Tibial nerve (tissue), 4 donors: ENCODE data around the gene MYO5A. TPM values are rescaled to one million over a fixed set of nuclear protein-coding genes. Genes with fewer than 3 reads are reported as not detected.
"Not testable (repeated sequence)": the region's sequence is repeated elsewhere in the genome, so short reads cannot be mapped to it uniquely, and the experiment has no call there.

Source experiments
- DNase-seq, 2 donors: peaks; one replicate each; pipeline ENCODE4 v3.0.0-alpha.2; 2019; ENCODE audit warnings: low spot score in 2 of 2
- H3K27ac ChIP-seq, 4 donors: fragments of 200-600 bp; sonication (generic) in 3 of 4; one replicate each; pipeline ENCODE4 v1.5.1; 2017 to 2019; ENCODE audit warnings: mild to moderate bottlenecking in 1 of 4
- H3K27me3 ChIP-seq, 2 donors: fragments of 200-600 bp; sonication (generic) in 1 of 2; one replicate each; pipeline versions ENCODE4 v1.5.1 to v1.6.0; 2017 to 2019
- H3K36me3 ChIP-seq, 3 donors: fragments of 200-600 bp; sonication (generic); one replicate each; pipeline ENCODE4 v1.5.1; 2018 to 2019
- H3K4me1 ChIP-seq, 4 donors: fragments of 200-600 bp; sonication (generic) in 3 of 4; one replicate each; pipeline ENCODE4 v1.5.1; 2017 to 2019
- H3K4me3 ChIP-seq, 4 donors: fragments of 200-600 bp; sonication (generic) in 3 of 4; one replicate each; pipeline ENCODE4 v1.5.1; 2017 to 2019; ENCODE audit warnings: mild to moderate bottlenecking in 1 of 4, moderate library complexity in 1 of 4
- H3K9me3 ChIP-seq, 4 donors: fragments of 200-600 bp; sonication (generic) in 3 of 4; one replicate each; pipeline ENCODE4 v1.5.1; 2017 to 2019
- CTCF ChIP-seq, 5 experiments: fragments of 200-600 bp in 3 of 5; fragments of 450-650 bp in 2 of 5; sonication (generic) in 3 of 5; IDR thresholded peaks; one replicate each; pipeline ENCODE4 v1.5.1; 2016 to 2019; ENCODE audit warnings: antibody characterized with exemption in 5 of 5, mild to moderate bottlenecking in 3 of 5, moderate library complexity in 2 of 5
- EP300 ChIP-seq, 2 donors: sonication (generic); formaldehyde crosslinking; IDR thresholded peaks; one replicate each; pipeline ENCODE4 v1.6.1; 2017; ENCODE audit warnings: antibody characterized with exemption in 2 of 2, mild to moderate bottlenecking in 1 of 2
- POLR2A ChIP-seq, 2 donors: fragments of 450-650 bp; IDR thresholded peaks; one replicate each; pipeline ENCODE4 v1.6.1; 2017; ENCODE audit warnings: antibody characterized with exemption in 2 of 2, mild to moderate bottlenecking in 2 of 2, moderate library complexity in 2 of 2
- WGBS, 2 donors: methylation state at CpG; one replicate each; pipeline ENCODE4 v1.1.5; 2018; 5-methylcytosine and 5-hydroxymethylcytosine counted together
- total RNA-seq, 4 donors: library from RNA; depleted of rRNA; stranded (reverse); fragments of >200 nt; gene quantifications; one replicate each; pipeline ENCODE4 v1.1.0, GENCODE V29; 2016

Gene MYO5A
- total RNA-seq, 4 donors from 2014 or later, result 38.7 to 101 (median 46.9) TPM

GRCh38 chr15:52417521-52417920 is 111.2 kb downstream of the MYO5A start:
- 52 to 59% methylated on average over 3 of the region's 3 CpGs for WGBS, 2 donors
- peaks cover 0 to 4% (median 0%) of the 10 kb centered on the region in 4 donors for H3K9me3 ChIP-seq
- no peaks in the 10 kb centered on the region for H3K27me3 ChIP-seq
- H3K4me1 ChIP-seq, result peaks cover 0 to 7% (median 0%) of the 10 kb centered on the region in 4 donors
- no peak for TF ChIP-seq EP300 (IDR thresholded peaks at IDR 0.05)
- TF ChIP-seq CTCF (IDR thresholded peaks at IDR 0.05), result no peak
- no peak for TF ChIP-seq POLR2A (IDR thresholded peaks at IDR 0.05)
- DNase-seq, result no peak
- peaks cover 0 to 10% (median 0%) of the 10 kb centered on the region in 3 donors for H3K36me3 ChIP-seq
- no peak overlapping the region for H3K4me3 ChIP-seq
- H3K27ac ChIP-seq, result peak overlapping the region in 2 of 4 donors; percentile 77 to 86

GRCh38 chr15:52416566-52416965 is 112.1 kb downstream of the MYO5A start:
- not testable (repeated sequence) for H3K4me3 ChIP-seq, H3K4me1 ChIP-seq, H3K27me3 ChIP-seq, DNase-seq, H3K36me3 ChIP-seq, H3K9me3 ChIP-seq
- H3K27ac ChIP-seq, result peak overlapping the region in 3 of 4 donors; percentile 1 to 86 (median 77)
- WGBS, 2 donors, result 84 to 97% methylated on average over 1 of the region's 1 CpG

GRCh38 chr15:52415628-52416027 is 113.1 kb downstream of the MYO5A start:
- TF ChIP-seq POLR2A (IDR thresholded peaks at IDR 0.05) (no peak), EP300 (IDR thresholded peaks at IDR 0.05) (peak in 1 of 2 donors; percentile 31), CTCF (IDR thresholded peaks at IDR 0.05) (no peak)
- H3K4me3 ChIP-seq, result no peak overlapping the region
- peaks cover 0 to 4% (median 0%) of the 10 kb centered on the region in 4 donors for H3K9me3 ChIP-seq
- peaks cover 0 to 7% (median 0%) of the 10 kb centered on the region in 4 donors for H3K4me1 ChIP-seq
- WGBS, 2 donors, result 42 to 59% methylated on average over 2 of the region's 2 CpGs
- H3K36me3 ChIP-seq, result peaks cover 0 to 6% (median 0%) of the 10 kb centered on the region in 3 donors
- H3K27ac ChIP-seq, result peak overlapping the region; percentile 28 to 86 (median 54)
- H3K27me3 ChIP-seq, result no peaks in the 10 kb centered on the region
- DNase-seq, result no peak

GRCh38 chr15:52414936-52415335 is 113.7 kb downstream of the MYO5A start:
- Histone ChIP-seq H3K36me3 (peaks cover 0 to 6% (median 0%) of the 10 kb centered on the region in 3 donors), H3K27ac (peak overlapping the region in 3 of 4 donors; percentile 31 to 86 (median 77)), H3K9me3 (peaks cover 0 to 4% (median 0%) of the 10 kb centered on the region in 4 donors), H3K27me3 (no peaks in the 10 kb centered on the region), H3K4me1 (peaks cover 0 to 7% (median 0%) of the 10 kb centered on the region in 4 donors), H3K4me3 (no peak overlapping the region)
- WGBS, 2 donors, result 76 to 80% methylated on average over 6 of the region's 6 CpGs
- no peak for DNase-seq
- TF ChIP-seq POLR2A (IDR thresholded peaks at IDR 0.05) (no peak), EP300 (IDR thresholded peaks at IDR 0.05) (no peak), CTCF (IDR thresholded peaks at IDR 0.05) (no peak)

GRCh38 chr15:52408823-52409222 is 119.9 kb downstream of the MYO5A start:
- no peak overlapping the region for H3K27ac ChIP-seq
- DNase-seq, result no peak
- TF ChIP-seq EP300 (IDR thresholded peaks at IDR 0.05) (no peak), CTCF (IDR thresholded peaks at IDR 0.05) (no peak), POLR2A (IDR thresholded peaks at IDR 0.05) (no peak)
- peaks cover 0 to 15% (median 0%) of the 10 kb centered on the region in 3 donors for H3K36me3 ChIP-seq
- WGBS, 2 donors, result 95 to 100% methylated on average over 1 of the region's 1 CpG
- H3K4me3 ChIP-seq, result no peak overlapping the region
- no peaks in the 10 kb centered on the region for H3K27me3 ChIP-seq
- H3K4me1 ChIP-seq, result no peaks in the 10 kb centered on the region
- no peaks in the 10 kb centered on the region for H3K9me3 ChIP-seq

- Histone ChIP-seq H3K4me1 (no peaks in the 10 kb centered on the region), H3K4me3 (no peak overlapping the region), H3K27me3 (no peaks in the 10 kb centered on the region), H3K9me3 (no peaks in the 10 kb centered on the region), H3K36me3 (peaks cover 0 to 18% (median 0%) of the 10 kb centered on the region in 3 donors), H3K27ac (no peak overlapping the region)
- no peak for TF ChIP-seq CTCF (IDR thresholded peaks at IDR 0.05)
- TF ChIP-seq EP300 (IDR thresholded peaks at IDR 0.05), result no peak
- no peak for TF ChIP-seq POLR2A (IDR thresholded peaks at IDR 0.05)
- DNase-seq, result no peak
Observed at GRCh38 chr15:52407374-52407773, 121.3 kb downstream of the MYO5A start.
